Cerebellar cortex (tissue), 1 donor: ENCODE measurements around the gene FBXW5.

Source experiments
- DNase-seq: peaks from one replicate; pipeline ENCODE4 v3.0.0-alpha.2; 2015; ENCODE audit warnings: low spot score

The FBXW5 gene, protein sequence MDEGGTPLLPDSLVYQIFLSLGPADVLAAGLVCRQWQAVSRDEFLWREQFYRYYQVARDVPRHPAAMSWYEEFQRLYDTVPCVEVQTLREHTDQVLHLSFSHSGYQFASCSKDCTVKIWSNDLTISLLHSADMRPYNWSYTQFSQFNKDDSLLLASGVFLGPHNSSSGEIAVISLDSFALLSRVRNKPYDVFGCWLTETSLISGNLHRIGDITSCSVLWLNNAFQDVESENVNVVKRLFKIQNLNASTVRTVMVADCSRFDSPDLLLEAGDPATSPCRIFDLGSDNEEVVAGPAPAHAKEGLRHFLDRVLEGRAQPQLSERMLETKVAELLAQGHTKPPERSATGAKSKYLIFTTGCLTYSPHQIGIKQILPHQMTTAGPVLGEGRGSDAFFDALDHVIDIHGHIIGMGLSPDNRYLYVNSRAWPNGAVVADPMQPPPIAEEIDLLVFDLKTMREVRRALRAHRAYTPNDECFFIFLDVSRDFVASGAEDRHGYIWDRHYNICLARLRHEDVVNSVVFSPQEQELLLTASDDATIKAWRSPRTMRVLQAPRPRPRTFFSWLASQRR

DNA sequence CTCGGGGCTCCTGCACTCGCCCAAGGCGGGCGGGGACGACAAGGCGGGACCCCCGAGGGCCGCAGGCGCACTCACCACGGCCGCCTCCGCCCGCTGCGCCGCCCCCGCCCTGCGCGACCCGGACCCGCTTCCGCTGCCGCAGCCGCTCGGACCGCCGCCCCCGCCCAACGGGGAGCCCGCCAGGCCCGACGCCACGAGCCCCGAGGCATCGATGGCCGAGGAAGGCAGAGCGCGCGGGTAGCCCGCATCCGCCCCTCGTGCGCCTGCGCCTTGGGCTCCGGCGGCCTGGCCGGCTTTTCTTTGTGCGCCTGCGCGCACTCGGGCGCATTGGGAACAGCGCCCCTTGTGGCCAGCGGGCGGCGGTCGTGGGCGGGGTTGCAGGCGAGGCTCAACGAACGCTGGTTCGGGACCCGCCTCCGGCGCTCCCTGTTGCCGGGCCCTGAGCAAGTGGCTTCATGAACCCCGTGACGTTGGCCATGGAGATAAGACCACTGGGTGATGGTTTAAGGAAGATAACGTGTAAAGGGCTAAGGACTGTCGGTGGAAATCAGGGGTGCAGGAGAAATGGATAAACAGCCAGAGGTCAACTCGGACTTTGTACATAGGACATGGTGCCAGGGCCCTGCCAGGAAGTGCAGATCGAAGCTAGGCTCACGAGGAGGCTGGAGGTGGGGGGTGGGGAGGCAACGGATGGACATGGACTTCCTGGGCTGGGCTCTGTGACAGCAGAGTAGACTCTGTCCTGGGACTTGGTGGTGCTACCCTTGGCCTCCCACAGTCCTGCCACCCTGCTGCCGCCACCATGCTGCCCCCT is at the start of gene FBXW5, which contains the start of gene C8G:
TSS of gene FBXW5 (minus strand) at position 220 of the 814 bp plus-strand sequence. CDS start 655 bp downstream, outside the sequence.
TSS of gene C8G (plus strand) at position 725 of the 814 bp plus-strand sequence. CDS start at position 803, 78 bp downstream.
- DNase-seq = peak; percentile 87

DNA sequence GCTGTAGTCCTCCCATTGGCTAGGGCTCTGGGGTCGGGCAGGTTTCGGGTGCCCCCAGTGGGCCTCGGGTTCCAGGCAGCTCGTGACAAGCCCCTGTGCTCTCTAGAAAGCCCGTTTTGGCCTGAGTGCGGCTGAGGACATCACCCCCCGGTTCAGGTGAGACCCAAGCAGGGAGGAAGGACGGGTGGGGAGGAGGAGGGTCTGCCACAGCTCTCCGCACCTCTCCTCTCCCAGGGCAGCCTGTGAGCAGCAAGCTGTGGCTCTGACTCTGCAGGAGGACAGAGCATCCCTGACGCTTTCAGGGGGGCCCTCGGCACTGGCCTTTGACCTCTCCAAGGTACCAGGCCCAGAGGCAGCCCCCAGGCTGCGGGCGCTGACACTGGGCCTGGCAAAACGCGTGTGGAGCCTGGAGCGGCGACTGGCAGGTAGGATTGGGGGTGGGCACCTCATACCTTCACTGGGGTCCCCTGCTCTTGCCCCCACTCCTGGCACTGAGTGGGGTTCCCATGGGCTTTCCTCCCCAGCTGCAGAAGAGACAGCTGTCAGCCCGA is 48.4 kb upstream of the FBXW5 start:
- no peak for DNase-seq

DNA sequence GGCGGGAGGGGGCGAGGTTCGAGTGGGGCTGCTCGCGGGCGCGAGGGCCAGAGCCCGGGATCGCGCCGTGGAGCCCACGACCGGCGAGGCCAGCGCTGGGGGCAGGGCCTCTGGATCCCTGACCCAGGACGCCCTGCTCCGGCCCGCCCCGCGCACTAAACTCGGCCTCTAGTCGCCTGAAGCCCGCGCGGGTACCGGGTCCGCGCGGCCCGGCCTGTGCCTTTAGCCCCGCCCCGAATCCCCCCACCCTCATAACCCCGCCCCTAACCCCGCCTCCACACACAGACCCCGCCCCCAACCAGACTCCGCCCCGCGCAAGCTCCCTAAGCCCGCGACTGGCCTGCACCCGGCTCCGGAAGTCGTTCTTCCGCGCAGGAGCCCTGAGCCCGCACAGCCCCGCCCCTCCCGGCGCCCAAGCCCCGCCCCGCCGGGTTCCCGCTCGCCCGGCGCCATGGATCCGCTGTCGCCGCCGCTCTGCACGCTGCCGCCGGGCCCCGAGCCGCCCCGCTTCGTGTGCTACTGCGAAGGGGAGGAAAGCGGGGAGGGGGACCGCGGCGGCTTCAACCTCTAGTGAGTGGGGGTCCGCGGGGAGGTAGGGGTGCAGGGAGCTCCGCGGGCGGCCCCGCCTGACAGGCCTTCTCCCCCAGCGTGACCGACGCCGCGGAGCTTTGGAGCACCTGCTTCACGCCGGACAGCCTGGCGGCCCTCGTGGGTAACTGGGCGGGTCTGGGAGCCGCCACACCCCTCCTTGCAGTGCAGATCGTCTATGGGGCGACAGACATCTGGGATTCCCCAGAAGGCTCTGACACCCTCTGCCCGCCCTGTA is 47.7 kb upstream of the FBXW5 start, which contains the start of gene PAXX:
TSS of gene PAXX (plus strand) at position 430 of the 826 bp plus-strand sequence. CDS start at position 452, 22 bp downstream.
- DNase-seq = peak; percentile 89

DNA sequence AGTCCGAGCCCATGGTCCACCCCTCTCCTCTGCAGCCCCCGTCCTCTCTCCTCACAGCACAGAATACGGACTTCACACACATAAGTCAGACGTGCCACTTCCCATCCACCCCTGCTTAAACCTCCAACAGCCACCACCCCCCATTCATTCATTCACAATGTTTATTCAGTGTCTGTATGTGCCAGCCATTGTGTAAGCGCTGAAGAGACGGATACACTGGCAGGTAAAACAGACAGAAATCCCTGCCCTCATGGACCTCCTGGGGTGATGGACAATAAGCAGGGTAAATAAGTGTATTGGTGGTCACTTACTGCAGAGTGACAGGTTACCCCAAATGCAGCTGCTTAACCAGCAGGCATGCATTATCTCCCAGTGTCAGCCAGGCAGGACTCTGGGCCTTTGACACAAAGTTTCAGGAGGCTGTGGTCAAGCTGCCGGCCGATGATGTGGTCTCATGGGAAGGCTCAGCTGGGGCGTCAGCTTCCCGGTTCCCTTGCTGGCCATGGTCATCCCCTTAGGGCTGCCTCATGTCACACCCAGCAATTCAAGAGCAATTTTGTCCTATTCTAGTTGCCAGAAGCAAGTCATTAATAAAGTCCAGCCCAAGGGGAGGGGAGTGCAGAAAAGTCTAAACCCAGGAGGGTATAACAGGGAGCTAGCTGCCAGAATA is 45.8 kb upstream of the FBXW5 start:
- DNase-seq = no peak

DNA sequence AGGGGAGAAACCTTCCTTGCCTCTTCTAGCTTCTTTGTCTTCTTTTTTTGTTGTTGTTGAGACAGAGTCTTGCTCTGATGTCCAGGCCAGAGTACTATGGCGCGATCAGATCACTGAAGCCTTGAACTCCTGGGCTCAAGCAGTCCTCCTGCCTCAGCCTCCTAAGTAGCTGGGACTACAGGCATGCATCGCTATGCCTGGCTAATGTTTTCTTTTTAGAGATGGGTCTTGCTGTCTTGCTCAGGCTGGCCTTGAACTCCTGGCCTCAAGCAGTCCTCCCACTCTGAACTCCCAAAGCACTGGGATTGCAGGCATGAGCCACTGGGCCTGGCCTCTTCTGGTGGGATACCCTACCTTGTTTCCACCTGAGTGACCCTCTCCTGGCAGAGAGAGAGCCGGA is 44.3 kb upstream of the FBXW5 start:
- DNase-seq = no peak

DNA sequence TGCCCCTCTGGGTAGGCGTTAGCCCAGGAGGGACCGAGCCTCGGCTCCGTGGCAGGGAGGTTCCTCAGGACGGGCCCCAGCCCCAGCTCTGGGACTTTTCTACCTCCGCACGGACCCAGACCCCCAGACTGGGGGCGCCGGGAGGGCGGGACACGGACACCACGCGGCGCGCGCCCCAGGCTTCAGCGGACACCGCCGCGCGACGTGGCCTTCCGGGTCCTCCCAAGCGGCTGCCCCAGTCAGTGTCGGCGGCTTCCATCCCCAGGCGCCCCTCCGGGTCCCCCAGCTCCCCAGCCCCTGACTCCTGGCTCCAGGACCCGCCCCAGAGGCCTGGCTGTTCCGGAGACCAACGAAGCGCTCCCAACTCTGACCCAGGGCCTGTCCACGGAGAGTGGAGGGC is 41.3 kb upstream of the FBXW5 start:
- no peak for DNase-seq

DNA sequence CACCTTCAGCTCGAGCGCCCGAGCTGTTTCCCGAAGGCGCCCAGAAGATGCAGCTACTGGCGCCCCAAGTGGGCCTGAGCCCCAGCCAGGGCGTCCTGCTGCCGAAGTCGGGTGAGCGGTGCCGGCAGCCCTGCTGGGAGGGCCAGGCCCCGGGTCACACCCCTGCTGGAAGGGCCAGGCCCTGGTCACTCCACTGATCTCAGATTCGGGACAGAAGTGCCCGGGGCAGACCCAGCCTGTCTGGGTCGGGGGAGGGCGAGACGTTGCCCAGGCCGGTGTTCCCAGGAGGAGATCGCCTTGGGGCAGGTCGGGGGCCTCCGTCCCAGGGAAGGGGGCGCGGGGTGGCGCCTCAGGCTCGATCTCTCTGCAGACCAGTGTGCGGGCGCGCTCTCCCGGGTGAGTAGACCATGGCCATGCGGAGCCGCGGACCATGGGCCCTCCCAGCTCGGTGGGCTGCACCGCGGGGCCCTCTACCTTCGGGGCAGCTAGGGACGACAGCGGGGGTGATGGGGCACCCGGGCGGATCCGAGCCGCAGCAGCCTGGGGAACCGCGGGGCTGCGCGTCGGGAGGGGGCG is 40.6 kb upstream of the FBXW5 start:
- no peak for DNase-seq

DNA sequence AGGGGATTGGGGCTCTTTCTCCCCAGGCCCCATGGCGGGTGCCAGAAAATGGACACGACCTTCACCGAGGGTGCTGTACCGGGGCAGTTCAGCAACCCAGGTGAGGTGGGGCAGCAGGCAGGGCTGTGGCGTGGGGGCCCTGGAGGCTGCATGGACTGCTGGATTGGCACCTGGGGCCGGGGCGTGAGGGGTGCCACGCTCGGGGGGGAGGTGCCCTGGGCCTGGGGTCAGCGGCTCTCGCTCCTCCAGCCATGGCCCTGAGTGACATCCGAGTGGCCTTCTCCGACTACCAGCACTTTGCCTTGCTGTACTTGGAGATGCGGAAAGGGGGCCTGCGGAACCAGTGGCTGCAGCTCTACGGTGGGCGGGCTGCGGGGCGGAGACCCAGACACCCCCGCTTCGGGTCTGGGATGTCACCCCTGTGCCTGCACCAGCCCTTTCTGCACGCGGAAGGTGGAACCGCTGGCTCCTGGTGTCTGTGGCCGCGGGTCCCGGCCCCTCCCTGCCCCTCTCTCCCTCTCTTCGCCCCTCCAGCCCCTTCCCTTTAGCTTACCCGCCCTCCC is 40.0 kb upstream of the FBXW5 start:
- no peak for DNase-seq

DNA sequence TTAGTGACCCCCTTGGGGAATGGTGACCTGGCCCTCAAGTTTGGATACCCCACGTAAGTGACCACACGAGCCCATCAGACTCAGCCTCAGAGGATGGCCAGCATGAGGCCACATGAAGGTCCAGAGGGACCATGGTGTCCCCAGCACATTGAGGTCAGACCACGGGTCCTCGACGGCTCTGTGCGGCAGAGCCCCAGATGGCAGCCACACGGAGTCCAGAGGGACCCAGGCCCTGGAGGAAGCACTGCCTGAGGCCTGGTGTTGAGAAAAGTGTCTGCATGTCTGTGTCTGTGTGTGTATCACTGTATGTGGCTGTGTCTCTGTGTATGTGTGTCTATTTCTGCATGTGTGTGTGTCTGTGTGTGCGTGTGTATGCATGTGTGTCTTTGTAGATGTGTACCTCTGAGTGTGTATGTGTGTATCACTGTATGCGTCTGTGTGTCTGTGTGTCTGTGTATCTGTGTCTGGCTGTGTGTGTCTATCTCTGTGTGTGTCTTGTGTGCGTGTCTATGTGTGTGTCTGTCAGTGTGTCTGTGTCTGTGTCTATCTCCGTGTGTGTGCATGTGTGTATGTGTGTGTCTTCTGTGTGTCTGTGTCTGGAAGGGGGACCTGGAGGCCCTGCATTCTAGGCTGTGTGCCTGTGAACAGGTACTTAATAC is 39.2 kb upstream of the FBXW5 start:
- DNase-seq = no peak

DNA sequence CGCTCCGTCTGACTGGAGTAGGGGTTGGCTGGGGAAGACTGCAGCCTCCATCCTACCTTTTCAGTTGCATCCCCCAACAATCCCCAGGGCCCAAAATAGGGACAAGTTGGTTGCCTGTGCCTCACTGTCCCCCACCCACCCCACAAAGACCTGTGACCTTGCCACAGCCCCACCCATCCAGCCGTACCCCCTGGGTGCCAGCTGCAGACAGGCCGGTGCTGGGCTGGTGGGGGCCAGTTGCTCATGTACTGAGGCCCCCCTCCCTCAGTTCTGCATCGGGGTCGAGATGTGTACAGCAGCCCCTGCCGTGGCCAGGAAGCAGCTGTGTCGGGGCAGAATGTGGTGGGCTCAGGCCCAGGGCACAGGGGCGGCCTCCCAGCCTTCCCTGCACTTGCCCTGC is 38.6 kb upstream of the FBXW5 start:
- DNase-seq = no peak

DNA sequence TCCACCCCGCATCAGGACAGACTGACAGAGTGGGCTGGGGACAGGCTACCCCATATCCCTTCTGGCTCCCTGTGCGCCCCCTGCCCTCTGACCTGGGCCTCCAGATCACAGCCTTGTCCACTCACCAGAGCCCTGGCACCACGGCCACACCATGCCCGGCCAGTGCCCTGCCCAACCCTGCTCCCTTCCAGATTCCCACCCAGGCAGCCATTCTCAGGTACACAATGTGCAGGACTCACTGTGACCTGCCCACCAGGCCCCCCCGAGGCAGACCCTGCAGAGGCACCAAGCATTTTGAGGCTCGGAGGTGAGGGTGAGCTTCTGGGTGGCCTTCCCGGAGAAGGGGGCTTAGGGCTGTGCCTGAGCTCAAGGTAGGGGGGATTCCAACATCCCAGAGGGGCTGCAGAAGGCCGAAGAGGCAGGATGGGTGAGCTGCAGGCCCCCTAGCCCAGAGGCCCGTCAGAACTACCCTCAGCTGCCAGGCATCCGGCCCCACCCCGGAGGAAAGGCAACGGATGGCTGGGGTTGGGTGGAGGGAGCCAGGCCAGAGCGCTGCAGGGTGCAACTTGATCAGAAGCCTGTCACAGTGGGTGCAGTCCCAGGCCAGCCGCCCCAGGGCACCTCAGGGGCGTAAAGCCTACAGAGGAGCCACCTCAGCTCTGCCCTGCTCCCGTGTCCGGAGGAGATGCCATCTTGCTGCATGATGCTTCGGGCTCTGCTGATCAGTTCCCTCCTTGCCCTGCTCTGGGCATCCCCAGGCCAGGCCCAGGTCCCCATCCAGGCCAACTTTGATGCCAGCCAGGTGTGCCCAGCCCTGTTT is 37.9 kb upstream of the FBXW5 start, which contains the start of gene LCNL1:
TSS of gene LCNL1 (plus strand) at position 762 of the 820 bp plus-strand sequence. CDS start 594 bp downstream, outside the sequence.
- no peak for DNase-seq

DNA sequence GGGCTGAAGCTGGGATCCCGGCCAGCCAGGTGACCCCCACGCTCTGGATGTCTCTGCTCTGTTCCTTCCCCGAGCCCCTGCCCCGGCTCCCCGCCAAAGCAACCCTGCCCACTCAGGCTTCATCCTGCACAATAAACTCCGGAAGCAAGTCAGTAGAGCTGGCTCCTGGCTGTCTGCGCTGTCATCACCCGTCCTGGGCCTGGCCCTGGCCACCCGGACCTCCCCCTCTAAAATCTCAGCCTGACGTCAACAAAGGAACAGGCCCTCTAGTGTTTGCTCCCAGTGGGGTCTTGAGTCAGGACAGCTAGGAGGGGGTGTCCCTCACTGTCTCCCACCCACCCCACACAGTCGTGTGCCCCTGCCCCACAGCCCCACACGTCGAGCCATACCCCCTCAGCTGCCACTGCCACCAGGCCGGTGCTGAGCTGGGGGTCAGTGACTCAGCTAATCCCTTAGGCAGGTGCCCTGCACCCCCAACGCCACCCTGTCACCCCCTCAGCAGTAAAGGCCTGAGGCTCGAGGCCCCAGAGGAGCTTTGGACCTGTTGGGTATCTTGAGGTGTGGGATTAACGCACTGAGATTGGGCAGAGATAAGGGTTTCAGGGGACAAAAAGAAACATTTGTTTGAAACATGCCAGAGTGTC is 37.2 kb upstream of the FBXW5 start:
- DNase-seq = no peak

DNA sequence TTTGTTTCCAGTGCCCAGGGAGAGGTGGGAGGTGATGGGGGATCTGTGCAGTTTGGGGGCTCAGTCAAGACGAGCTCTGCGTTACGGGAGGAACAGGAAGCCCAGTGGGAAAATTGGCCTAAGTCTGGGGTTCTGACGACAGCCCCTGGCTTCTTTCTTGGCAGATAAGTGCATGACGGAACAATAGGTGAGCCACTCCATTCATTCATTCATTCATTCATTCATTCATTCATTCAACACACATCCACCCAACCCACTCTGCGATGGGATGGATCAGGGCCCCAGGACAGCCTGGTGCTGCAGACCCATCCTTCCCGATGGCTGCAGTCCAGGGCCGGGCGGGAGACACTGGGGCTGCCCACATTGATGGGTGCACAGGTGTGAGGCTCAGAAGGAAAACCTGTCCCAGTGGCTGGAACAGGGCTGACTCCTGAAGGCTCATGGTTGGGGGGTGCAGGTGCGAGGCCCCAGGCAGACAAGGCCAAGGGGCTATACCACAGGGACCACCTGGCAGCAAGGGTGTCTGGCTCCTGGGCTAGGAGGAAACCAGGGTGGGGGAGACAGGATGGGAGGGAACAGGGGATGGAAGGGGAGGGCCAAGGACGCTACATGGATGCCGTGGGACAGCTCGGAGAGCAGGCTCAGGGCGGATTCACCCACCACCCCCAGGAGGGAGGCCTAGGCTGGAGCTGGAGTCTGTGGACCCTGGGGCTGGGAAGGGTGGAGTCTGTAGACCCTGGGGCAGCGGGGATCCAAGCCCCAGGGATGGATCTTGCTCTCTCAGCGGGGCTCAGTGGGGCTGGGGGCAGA is 36.3 kb upstream of the FBXW5 start:
- DNase-seq = no peak

DNA sequence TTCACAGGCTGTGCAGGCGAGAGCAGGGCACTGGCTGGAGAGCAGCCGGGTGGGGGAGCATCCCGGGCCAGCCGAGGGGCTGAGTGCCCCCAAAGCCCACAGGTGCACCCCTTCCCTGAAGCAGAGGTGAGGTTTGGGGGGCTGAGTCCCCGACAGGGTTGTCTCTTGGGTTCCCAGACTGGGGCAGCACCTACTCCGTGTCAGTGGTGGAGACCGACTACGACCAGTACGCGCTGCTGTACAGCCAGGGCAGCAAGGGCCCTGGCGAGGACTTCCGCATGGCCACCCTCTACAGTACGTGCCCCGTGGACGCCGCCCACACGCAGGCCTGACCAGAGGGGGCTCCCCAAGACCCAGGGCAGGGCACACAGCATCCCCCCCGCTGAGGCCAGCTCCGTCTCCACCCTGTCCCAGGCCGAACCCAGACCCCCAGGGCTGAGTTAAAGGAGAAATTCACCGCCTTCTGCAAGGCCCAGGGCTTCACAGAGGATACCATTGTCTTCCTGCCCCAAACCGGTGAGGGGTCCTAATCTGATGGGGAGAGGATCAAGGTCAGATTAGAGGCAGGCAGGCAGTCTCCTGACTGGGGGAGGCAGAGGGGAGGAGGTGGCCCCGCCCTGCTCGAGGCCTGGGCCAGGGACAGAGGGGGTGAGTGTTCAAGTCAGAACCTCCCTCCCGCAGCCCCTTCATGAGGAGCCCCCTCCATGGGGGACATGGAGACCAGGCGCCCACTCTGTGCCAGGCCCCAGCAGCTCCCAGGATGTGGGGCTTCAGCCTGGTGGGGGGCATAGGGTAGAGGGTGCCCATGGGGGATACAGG is 35.4 kb upstream of the FBXW5 start:
- DNase-seq = no peak

DNA sequence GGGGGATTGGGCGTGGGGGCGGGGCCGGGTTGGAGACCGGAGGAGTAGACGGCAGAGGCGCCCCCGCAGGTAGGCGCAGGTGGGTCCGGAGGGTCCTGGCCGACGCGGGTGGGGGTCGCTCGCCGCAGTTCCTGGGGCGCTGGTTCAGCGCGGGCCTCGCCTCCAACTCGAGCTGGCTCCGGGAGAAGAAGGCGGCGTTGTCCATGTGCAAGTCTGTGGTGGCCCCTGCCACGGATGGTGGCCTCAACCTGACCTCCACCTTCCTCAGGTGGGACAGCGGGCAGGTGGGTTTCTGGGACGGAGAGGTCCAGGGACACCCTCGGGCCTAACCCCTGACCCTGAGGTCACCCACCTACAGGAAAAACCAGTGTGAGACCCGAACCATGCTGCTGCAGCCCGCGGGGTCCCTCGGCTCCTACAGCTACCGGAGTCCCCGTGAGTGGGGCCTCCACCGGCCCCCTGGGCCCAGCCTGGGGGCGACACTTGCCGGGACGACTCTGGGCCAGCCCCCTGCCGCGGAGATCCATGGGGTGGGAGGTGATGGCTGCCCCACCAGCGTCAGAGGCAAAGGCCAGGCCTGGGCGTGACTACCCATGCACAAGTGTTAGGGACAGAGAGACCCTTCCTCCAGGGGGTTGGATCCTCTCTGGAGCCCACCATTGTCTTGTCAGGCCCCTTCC is 34.5 kb upstream of the FBXW5 start:
- DNase-seq = no peak
